ENCODE results near the gene PPP1R3G. TPM values are rescaled to one million over a fixed set of nuclear protein-coding genes. Genes with fewer than 3 reads are reported as not detected.
"Not testable (repeated sequence)": the region's sequence is repeated elsewhere in the genome, so short reads cannot be mapped to it uniquely, and the experiment has no call there.

Gene PPP1R3G
- total RNA-seq, 2 donors from 2014 or later: 3.7 to 7.3 TPM

DNA sequence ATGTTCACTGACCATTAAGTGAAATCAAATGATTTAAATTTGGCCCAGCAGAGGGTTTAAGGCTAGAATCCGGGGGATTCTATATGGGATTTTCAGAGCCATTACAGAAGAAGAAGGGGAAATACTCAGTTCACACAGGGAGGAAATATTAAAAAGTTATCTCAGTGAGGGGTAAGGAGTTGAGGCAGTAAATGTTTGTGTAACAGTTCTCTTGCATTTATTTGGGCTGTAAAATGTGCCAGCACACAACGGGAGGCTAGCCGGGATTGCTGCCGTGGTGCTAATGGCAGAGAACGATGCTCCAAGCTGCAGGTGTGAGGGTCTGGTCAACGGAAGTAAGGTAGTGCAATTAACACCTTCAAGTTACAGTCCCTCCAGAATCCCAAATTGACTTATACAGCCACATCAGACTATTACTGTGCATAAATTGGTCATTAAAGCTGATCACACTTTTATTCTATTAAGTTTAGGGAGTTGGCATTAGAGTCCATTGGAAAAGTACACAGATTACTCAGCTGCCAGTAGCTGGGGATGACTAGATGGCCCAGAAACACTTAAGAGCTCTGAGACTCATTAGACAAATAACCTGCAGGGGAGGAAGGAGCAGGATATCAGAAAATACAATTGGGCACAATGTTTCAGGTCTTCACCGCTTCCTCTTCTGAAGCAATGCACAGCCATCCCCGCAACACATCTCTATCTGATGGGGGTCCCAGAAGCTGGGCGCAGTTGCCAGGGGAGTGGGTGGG lies 31.3 kb downstream of the PPP1R3G start:
- TF ChIP-seq, protein P1, sequence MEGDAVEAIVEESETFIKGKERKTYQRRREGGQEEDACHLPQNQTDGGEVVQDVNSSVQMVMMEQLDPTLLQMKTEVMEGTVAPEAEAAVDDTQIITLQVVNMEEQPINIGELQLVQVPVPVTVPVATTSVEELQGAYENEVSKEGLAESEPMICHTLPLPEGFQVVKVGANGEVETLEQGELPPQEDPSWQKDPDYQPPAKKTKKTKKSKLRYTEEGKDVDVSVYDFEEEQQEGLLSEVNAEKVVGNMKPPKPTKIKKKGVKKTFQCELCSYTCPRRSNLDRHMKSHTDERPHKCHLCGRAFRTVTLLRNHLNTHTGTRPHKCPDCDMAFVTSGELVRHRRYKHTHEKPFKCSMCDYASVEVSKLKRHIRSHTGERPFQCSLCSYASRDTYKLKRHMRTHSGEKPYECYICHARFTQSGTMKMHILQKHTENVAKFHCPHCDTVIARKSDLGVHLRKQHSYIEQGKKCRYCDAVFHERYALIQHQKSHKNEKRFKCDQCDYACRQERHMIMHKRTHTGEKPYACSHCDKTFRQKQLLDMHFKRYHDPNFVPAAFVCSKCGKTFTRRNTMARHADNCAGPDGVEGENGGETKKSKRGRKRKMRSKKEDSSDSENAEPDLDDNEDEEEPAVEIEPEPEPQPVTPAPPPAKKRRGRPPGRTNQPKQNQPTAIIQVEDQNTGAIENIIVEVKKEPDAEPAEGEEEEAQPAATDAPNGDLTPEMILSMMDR (IDR thresholded peaks at IDR 0.05): no peak
- no peak overlapping the region for H3K4me3 ChIP-seq
- ATAC-seq (ENCODE audit: insufficient number of reproducible peaks, low FRiP score, low read depth): no peak

DNA sequence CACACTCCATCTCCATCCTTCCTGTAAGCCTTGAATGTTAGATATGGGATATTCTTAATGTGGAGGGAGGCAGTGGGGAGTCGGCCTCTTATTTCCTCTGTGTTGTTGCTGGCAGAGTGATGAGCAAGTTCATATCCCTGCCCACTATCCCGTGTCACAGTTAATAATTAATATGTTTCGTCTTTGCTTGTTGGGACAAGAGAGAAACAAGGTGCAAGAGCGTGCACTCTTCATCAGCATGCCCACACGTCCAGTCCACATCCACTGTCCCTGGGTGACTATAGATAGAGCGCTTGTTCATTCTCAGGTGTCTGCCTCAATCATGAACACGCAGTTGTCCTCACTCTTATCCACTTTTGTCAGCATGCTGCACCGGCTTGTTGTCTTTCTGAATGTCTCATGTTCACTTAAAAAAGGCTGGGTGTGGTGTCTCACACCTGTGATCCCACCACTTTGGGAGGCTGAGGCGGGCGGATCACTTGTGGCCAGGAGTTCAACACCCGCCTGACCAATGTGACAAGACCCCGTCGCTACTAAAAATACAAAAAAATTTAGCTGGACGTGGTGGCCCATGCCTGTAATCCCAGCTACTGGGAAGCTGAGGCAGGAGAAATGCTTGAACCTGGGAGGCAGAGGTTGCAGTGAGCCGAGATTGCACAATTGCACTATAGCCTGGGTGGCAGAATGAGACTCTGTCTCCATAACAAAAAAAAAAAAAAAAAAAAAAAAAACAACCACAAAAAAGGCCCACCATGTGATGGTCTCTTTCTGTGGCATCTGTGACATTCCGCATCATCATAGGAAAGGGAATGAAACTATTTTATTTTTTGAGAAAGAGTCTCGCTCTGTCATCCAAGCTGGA lies 34.2 kb downstream of the PPP1R3G start:
- no peak for DNase-seq (ENCODE audit: low spot score)
- no peaks in the 10 kb centered on the region for H3K36me3 ChIP-seq
- H3K4me1 ChIP-seq (ENCODE audit: control insufficient read depth in 1 of 2, low read depth in 2 of 2): no peaks in the 10 kb centered on the region
- H3K9me3 ChIP-seq: no peaks in the 10 kb centered on the region
- TF ChIP-seq, protein P1 (IDR thresholded peaks at IDR 0.05): no peak
- no peak overlapping the region for H3K27ac ChIP-seq
- no peaks in the 10 kb centered on the region for H3K27me3 ChIP-seq (replicated peaks; ENCODE audit: insufficient read depth)
- ATAC-seq (ENCODE audit: insufficient number of reproducible peaks, low FRiP score, low read depth): no peak
- H3K4me3 ChIP-seq: no peak overlapping the region

More for the DNA sequence above, 31.3 kb downstream of the PPP1R3G start:
- H3K27me3 ChIP-seq (replicated peaks; ENCODE audit: insufficient read depth): no peaks in the 10 kb centered on the region
- no peaks in the 10 kb centered on the region for H3K9me3 ChIP-seq
- H3K4me1 ChIP-seq (ENCODE audit: control insufficient read depth in 1 of 2, low read depth in 2 of 2): no peaks in the 10 kb centered on the region
- no peaks in the 10 kb centered on the region for H3K36me3 ChIP-seq
- no peak overlapping the region for H3K27ac ChIP-seq
- DNase-seq (ENCODE audit: low spot score): no peak

DNA sequence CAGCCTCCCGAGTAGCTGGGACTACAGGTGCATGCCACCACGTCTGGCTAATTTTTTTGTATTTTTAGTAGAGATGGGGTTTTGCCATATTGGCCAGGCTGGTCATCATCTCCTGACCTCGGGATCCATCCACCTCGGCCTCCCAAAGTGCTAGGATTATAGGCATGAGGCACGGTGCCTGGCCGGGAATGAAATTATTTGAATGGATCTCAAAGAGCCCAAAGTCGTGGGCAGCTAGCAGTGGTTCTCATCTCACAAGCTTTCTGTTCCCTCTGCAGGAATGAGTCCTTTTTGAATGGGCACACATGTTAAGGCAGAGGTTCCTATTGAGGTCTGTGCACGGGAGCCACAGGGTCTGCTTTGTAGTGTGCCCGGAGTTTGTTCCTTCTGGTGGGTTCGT lies 34.9 kb downstream of the PPP1R3G start:
- Histone ChIP-seq H3K36me3 (no peaks in the 10 kb centered on the region), H3K27me3 (replicated peaks; ENCODE audit: insufficient read depth) (no peaks in the 10 kb centered on the region), H3K4me3 (no peak overlapping the region), H3K27ac (no peak overlapping the region), H3K4me1 (ENCODE audit: control insufficient read depth in 1 of 2, low read depth in 2 of 2) (no peaks in the 10 kb centered on the region), H3K9me3 (no peaks in the 10 kb centered on the region)
- TF ChIP-seq, protein P1 (IDR thresholded peaks at IDR 0.05): no peak
- DNase-seq (ENCODE audit: low spot score) (no peak), ATAC-seq (ENCODE audit: insufficient number of reproducible peaks, low FRiP score, low read depth) (no peak)

DNA sequence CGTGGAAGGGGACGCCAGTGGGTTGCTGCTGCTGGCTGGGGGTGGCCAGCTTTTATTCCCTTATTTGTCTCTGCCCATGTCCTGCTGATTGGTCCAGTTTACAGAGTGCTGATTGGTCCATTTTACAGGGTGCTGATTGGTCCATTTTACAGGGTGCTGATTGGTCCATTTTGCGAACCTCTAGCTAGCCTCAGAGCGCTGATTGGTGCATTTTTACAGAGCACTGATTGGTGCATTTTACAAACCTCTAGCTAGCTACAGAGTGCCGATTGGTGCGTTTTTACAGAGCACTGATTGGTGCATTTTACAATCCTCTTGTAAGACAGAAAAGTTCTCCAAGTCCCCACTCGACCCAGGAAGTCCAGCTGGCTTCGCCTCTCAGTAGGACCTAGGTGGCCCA lies 35.4 kb downstream of the PPP1R3G start:
- H3K27ac ChIP-seq; H3K4me3 ChIP-seq; H3K9me3 ChIP-seq; H3K36me3 ChIP-seq; H3K4me1 ChIP-seq (ENCODE audit: control insufficient read depth in 1 of 2, low read depth in 2 of 2); DNase-seq (ENCODE audit: low spot score); ATAC-seq (ENCODE audit: insufficient number of reproducible peaks, low FRiP score, low read depth); H3K27me3 ChIP-seq (replicated peaks; ENCODE audit: insufficient read depth): not testable (repeated sequence)

DNA sequence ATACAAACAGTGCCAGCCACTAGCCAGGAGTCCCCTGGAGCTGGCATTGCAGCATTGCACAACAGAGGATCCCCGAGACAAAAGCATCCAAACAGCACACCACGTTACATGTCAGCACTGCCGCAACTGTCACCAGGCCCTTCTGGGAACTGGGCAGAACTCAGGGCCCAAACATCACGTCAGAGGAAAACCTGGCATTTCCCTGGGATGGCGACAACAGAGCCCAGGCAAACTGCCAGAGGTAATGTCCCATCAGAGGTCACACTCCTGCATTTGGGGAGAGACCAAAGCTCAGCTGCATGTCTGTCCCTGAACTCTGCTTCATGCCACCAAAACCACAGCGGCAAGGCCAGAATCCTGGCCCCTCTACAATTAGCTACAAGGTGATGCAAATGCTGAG lies 36.3 kb downstream of the PPP1R3G start:
- H3K27ac ChIP-seq: no peak overlapping the region
- TF ChIP-seq, protein P1 (IDR thresholded peaks at IDR 0.05): no peak
- no peak for ATAC-seq (ENCODE audit: insufficient number of reproducible peaks, low FRiP score, low read depth)
- no peaks in the 10 kb centered on the region for H3K4me1 ChIP-seq (ENCODE audit: control insufficient read depth in 1 of 2, low read depth in 2 of 2)
- H3K27me3 ChIP-seq (replicated peaks; ENCODE audit: insufficient read depth): no peaks in the 10 kb centered on the region
- H3K36me3 ChIP-seq: no peaks in the 10 kb centered on the region
- H3K9me3 ChIP-seq: no peaks in the 10 kb centered on the region
- no peak for DNase-seq (ENCODE audit: low spot score)
- H3K4me3 ChIP-seq: no peak overlapping the region

All from thoracic aorta (tissue), 2 donors.